H1 (cell line): ENCODE measurements around the gene GSX1. TPM values are rescaled to one million over a fixed set of nuclear protein-coding genes. Genes with fewer than 3 reads are reported as not detected.

Experiments
- CTCF ChIA-PET: fragments of 300-600 bp; sonication (Branson Sonifier 250); formaldehyde crosslinking; loops from one replicate; lab custom pipeline; 2021; ENCODE audit not compliant: partially characterized antibody; lab: Charles Lee
- POLR2A ChIA-PET: fragments of 300-600 bp; sonication (Branson Sonifier 250); formaldehyde crosslinking; loops from one replicate; lab custom pipeline; 2021; ENCODE audit warnings: inconsistent platforms; ENCODE audit not compliant: partially characterized antibody; lab: Charles Lee
- DNase-seq, 2 experiments: peaks; one replicate each; pipeline versions ENCODE4 v3.0.0 to v3.0.0-alpha.2; 2010 to 2022; ENCODE audit warnings: low spot score in 2 of 2, low read depth in 1 of 2, mixed read lengths in 1 of 2
- FAIRE-seq: peaks from 2 replicates; lab custom pipeline; 2011; peaks lifted over from hg19 to GRCh38; lab: Jason Lieb, UNC
- H2AFZ ChIP-seq: 2 replicates; pipeline ENCODE4 v1.8.1; 2012; ENCODE audit warnings: low read length, inconsistent platforms
- H2AK5ac ChIP-seq: 2 replicates; pipeline ENCODE4 v1.6.1; 2013; ENCODE audit warnings: low read depth, low read length
- H2BK120ac ChIP-seq: replicated peaks from 2 replicates; pipeline ENCODE3; 2013; ENCODE audit warnings: low read depth, low read length, inconsistent platforms
- H2BK12ac ChIP-seq: 2 replicates; pipeline ENCODE4 v1.6.1; 2013; ENCODE audit warnings: low read depth, low read length
- H2BK15ac ChIP-seq: 2 replicates; pipeline ENCODE4 v1.6.1; 2013; ENCODE audit warnings: low read length
- H2BK20ac ChIP-seq: 2 replicates; pipeline ENCODE4 v1.6.1; 2013; ENCODE audit warnings: low read length
- H2BK5ac ChIP-seq: 2 replicates; pipeline ENCODE4 v1.6.1; 2013; ENCODE audit warnings: low read depth, low read length
- H3K14ac ChIP-seq: 2 replicates; pipeline ENCODE4 v1.6.1; 2013; ENCODE audit warnings: inconsistent platforms; ENCODE audit not compliant: insufficient read length
- H3K18ac ChIP-seq: 2 replicates; pipeline ENCODE4 v1.6.1; 2013; ENCODE audit warnings: low read length; ENCODE audit errors: extremely low read depth
- H3K23ac ChIP-seq: 2 replicates; pipeline ENCODE4 v1.6.1; 2013; ENCODE audit warnings: inconsistent platforms; ENCODE audit not compliant: insufficient read length
- H3K23me2 ChIP-seq: 2 replicates; pipeline ENCODE4 v1.6.1; 2013; ENCODE audit warnings: low read depth, low read length
- H3K27ac ChIP-seq: 2 replicates; pipeline ENCODE4 v1.6.1; 2011; ENCODE audit warnings: low read depth, low read length, inconsistent platforms
- H3K27me3 ChIP-seq, 4 experiments: replicated peaks in 1 of 4; 1 replicate in 1 of 4; 2 replicates in 3 of 4; pipeline versions ENCODE4 v1.6.1 to v1.8.1; 2011 to 2013; ENCODE audit warnings: low read length in 3 of 4, mild to moderate bottlenecking in 3 of 4, inconsistent platforms in 2 of 4, mixed read lengths in 2 of 4, moderate library complexity in 1 of 4; ENCODE audit not compliant: control insufficient read depth in 3 of 4, insufficient read depth in 3 of 4; ENCODE audit errors: extremely low read depth in 1 of 4
- H3K36me3 ChIP-seq, 4 experiments: 2 replicates each; pipeline versions ENCODE4 v1.6.1 to v1.8.1; 2011 to 2013; ENCODE audit warnings: mild to moderate bottlenecking in 4 of 4, low read length in 3 of 4, moderate library complexity in 2 of 4, control low read depth in 1 of 4, inconsistent platforms in 1 of 4; ENCODE audit not compliant: insufficient read depth in 4 of 4, control insufficient read depth in 2 of 4
- H3K4ac ChIP-seq: replicated peaks from 2 replicates; pipeline ENCODE3; 2013; ENCODE audit warnings: low read length, low read depth, mixed read lengths, inconsistent platforms; ENCODE audit not compliant: insufficient read length
- H3K4me1 ChIP-seq, 4 experiments: replicated peaks in 1 of 4; 1 replicate in 1 of 4; 2 replicates in 3 of 4; pipeline versions ENCODE4 v1.6.1 to v1.8.1; 2011 to 2013; ENCODE audit warnings: low read length in 3 of 4, inconsistent platforms in 2 of 4, mixed read lengths in 1 of 4; ENCODE audit not compliant: insufficient read depth in 4 of 4, control insufficient read depth in 3 of 4
- H3K4me2 ChIP-seq, 2 experiments: 2 replicates each; pipeline versions ENCODE4 v1.6.1 to v1.8.1; 2011 to 2013; ENCODE audit warnings: low read depth in 2 of 2, low read length in 2 of 2, control low read depth in 1 of 2, inconsistent platforms in 1 of 2, mild to moderate bottlenecking in 1 of 2; ENCODE audit not compliant: insufficient read depth in 1 of 2
- H3K4me3 ChIP-seq, 4 experiments: fragments of 200-600, 300-600 bp in 1 of 4; sonication (generic), shearing (Covaris generic), sonication (Bioruptor Twin) in 1 of 4; 2 replicates each; pipeline versions ENCODE4 v1.5.1 to v1.8.1; 2011 to 2016; ENCODE audit warnings: low read length in 4 of 4, low read depth in 3 of 4, control low read depth in 2 of 4, inconsistent platforms in 2 of 4, mild to moderate bottlenecking in 2 of 4, mixed read lengths in 1 of 4, moderate library complexity in 1 of 4; ENCODE audit not compliant: insufficient read depth in 2 of 4; ENCODE audit errors: extremely low read depth in 1 of 4
- H3K56ac ChIP-seq: replicated peaks from 2 replicates; pipeline ENCODE3; 2013; ENCODE audit warnings: low read depth, mild to moderate bottlenecking, mixed read lengths, low read length, inconsistent platforms; ENCODE audit not compliant: insufficient read length
- H3K79me1 ChIP-seq: 2 replicates; pipeline ENCODE4 v1.6.1; 2013; ENCODE audit warnings: low read depth, low read length, control low read depth
- H3K79me2 ChIP-seq, 2 experiments: 2 replicates each; pipeline versions ENCODE4 v1.6.1 to v1.8.1; 2012 to 2013; ENCODE audit warnings: low read length in 2 of 2, mild to moderate bottlenecking in 2 of 2, inconsistent platforms in 1 of 2; ENCODE audit not compliant: insufficient read depth in 2 of 2, control insufficient read depth in 1 of 2
- H3K9ac ChIP-seq, 4 experiments: replicated peaks in 1 of 4; 1 replicate in 1 of 4; 2 replicates in 3 of 4; pipeline versions ENCODE4 v1.6.1 to v1.8.1; 2011 to 2013; ENCODE audit warnings: low read depth in 3 of 4, low read length in 3 of 4, control low read depth in 2 of 4, mild to moderate bottlenecking in 2 of 4, moderate library complexity in 2 of 4, inconsistent platforms in 1 of 4; ENCODE audit errors: extremely low read depth in 1 of 4
- H3K9me3 ChIP-seq, 2 experiments: 2 replicates each; pipeline versions ENCODE4 v1.6.1 to v1.8.1; 2012 to 2013; ENCODE audit warnings: mild to moderate bottlenecking in 2 of 2, moderate library complexity in 2 of 2, control low read depth in 1 of 2, inconsistent platforms in 1 of 2, low read depth in 1 of 2, low read length in 1 of 2, mixed read lengths in 1 of 2; ENCODE audit not compliant: insufficient read depth in 2 of 2
- H4K20me1 ChIP-seq, 2 experiments: replicated peaks in 1 of 2; 2 replicates each; pipeline versions ENCODE3 to v1.8.1; 2011 to 2013; ENCODE audit warnings: inconsistent platforms in 2 of 2, low read length in 2 of 2, mild to moderate bottlenecking in 1 of 2; ENCODE audit not compliant: insufficient read depth in 2 of 2, control insufficient read depth in 1 of 2
- H4K5ac ChIP-seq: 2 replicates; pipeline ENCODE4 v1.6.1; 2013; ENCODE audit warnings: low read length, low read depth, mixed read lengths, inconsistent platforms; ENCODE audit not compliant: insufficient read length
- H4K8ac ChIP-seq: 2 replicates; pipeline ENCODE4 v1.8.0; 2013; ENCODE audit warnings: mild to moderate bottlenecking, moderate library complexity, low read length, inconsistent platforms; ENCODE audit not compliant: insufficient read depth; ENCODE audit errors: extremely low read depth
- H4K91ac ChIP-seq: replicated peaks from 2 replicates; pipeline ENCODE3; 2013; ENCODE audit warnings: low read length, mixed read lengths, inconsistent platforms; ENCODE audit not compliant: insufficient read length
- ASH2L ChIP-seq: fragments of 200-600, 300-600 bp; sonication (generic); IDR thresholded peaks from one replicate; pipeline ENCODE4 v1.7.1; 2017; ENCODE audit warnings: low read length
- CBX8 ChIP-seq: fragments of 300-800, 300-1000 bp; sonication (generic); IDR thresholded peaks from 2 replicates; pipeline ENCODE4 v1.7.1; 2016; ENCODE audit warnings: low read depth, low read length, borderline replicate concordance
- CTBP2 ChIP-seq: IDR thresholded peaks from 2 replicates; pipeline ENCODE4 v1.7.0; 2011; ENCODE audit warnings: borderline replicate concordance, mild to moderate bottlenecking, moderate library complexity, mixed read lengths, low read length; ENCODE audit not compliant: insufficient read depth, insufficient read length
- EZH2 ChIP-seq: fragments of 200-600 bp; sonication (generic); IDR thresholded peaks from 2 replicates; pipeline ENCODE4 v1.7.1; 2012; ENCODE audit warnings: low read depth, mild to moderate bottlenecking, moderate library complexity, low read length, inconsistent platforms; ENCODE audit not compliant: severe bottlenecking
- RNF2 ChIP-seq: fragments of 200-900, 300-1000 bp; sonication (generic); IDR thresholded peaks from 2 replicates; pipeline ENCODE4 v1.7.1; 2016; ENCODE audit warnings: borderline replicate concordance, low read depth, mild to moderate bottlenecking, antibody characterized with exemption, low read length; ENCODE audit not compliant: poor library complexity, severe bottlenecking; ENCODE audit errors: missing control alignments
- SP4 ChIP-seq: IDR thresholded peaks from 2 replicates; pipeline ENCODE4 v1.6.1; 2012; ENCODE audit warnings: low read length, inconsistent platforms
- SUZ12 ChIP-seq: fragments of 200-600 bp; sonication (generic); IDR thresholded peaks from 2 replicates; pipeline ENCODE4 v1.6.1; 2012; ENCODE audit warnings: mild to moderate bottlenecking, inconsistent platforms, low read length, moderate library complexity, mixed read lengths
- ZNF274 ChIP-seq: IDR thresholded peaks from 2 replicates; pipeline ENCODE4 v1.7.0; 2012; ENCODE audit warnings: low read length, borderline replicate concordance; ENCODE audit errors: extremely low read depth
- WGBS, 2 experiments: shearing (Covaris generic) in 1 of 2; methylation state at CpG; one replicate each; pipeline versions ENCODE4 v1.1.6 to v1.1.7; 2013 to 2015; ENCODE audit warnings: low lambda C conversion rate in 2 of 2, mixed read lengths in 2 of 2, inconsistent platforms in 1 of 2, low coverage in 1 of 2, missing lambda C conversion rate in 1 of 2; ENCODE audit not compliant: insufficient replicate concordance in 2 of 2, insufficient coverage in 1 of 2, insufficient read length in 1 of 2; ENCODE audit errors: extremely low coverage in 1 of 2, missing lambda C conversion rate in 1 of 2; 5-methylcytosine and 5-hydroxymethylcytosine counted together
- polyA plus RNA-seq, 7 experiments: library from polyadenylated mRNA; depleted of rRNA in 3 of 7; stranded (reverse) in 5 of 7; unstranded in 2 of 7; fragments of >200 nt in 5 of 7; fragments of 200-250 nt in 2 of 7; gene quantifications; 1 replicate in 5 of 7; 2 replicates in 1 of 7; 4 replicates in 1 of 7; pipeline versions ENCODE4 v1.2.1 to v1.2.3, GENCODE V29; 2011 to 2013; ENCODE audit warnings: missing spikeins in 2 of 7, mixed read lengths in 2 of 7
- total RNA-seq: library from RNA; stranded (reverse); fragmentation: NEBNext Ultra II Directional; extraction: Animal tissue kit (Norgen Biotek cat#: 25700); gene quantifications from 2 replicates; pipeline ENCODE4 v1.2.1, GENCODE V29; 2021
- TF ChIP-seq, protein P1 (sequence below): IDR thresholded peaks from 2 replicates; pipeline ENCODE4 v1.6.1; 2012; ENCODE audit warnings: low read length, inconsistent platforms

GSX1 gene
- total and polyA plus RNA-seq, 2 of the 8 experiments (the other 6 are each of a cell fraction or from before 2014, with no cell fraction given) = not detected

DNA sequence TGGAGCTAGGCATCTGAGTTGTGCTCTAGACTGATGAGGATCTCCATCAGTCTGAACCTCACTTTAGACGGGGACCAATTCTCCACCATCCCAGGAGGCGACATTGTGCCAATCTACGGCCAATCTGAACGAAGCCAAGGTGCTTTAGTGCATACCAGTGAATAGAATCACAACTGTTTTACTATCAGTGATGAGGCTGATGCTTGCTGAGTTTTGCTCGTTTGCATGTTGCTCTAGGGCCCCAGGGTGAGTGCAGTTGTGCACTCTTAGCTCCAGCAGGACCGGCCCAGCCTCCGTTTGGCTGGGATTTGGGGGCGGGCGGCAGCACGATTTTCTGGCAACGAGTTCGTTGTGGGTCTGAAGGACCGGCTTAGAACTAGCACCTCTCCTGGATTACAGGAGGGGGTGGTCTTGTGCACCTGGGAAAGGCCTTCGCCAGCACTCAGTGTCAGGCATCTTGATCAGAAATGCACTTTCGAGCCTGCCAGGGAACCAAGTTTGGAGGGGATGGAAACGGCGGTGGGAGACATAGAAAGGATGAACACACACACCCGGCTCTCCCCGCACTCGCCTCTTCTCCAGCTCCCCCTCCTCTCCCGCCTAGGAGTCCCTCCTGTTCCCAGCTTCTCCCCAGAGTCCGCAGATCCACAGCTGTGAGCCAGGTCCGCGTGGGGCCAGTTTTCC, 4.4 kb downstream of the GSX1 start:
- H3K4ac ChIP-seq = peak overlapping the region; percentile 75
- peaks cover 8% of the 10 kb centered on the region; the same call in 1 of the 2 replicates for H3K23me2 ChIP-seq
- peak overlapping the region; percentile 66; the same call in 1 of the 2 replicates for H4K8ac ChIP-seq
- H2BK12ac ChIP-seq = peak overlapping the region; percentile 96
- H2AK5ac ChIP-seq = no peak overlapping the region
- H3K18ac ChIP-seq = peak overlapping the region; percentile 73
- peak overlapping the region; percentile 95 for H2BK20ac ChIP-seq
- H2BK15ac ChIP-seq = peak overlapping the region; percentile 88
- H3K4me3 ChIP-seq = peak overlapping the region; percentile 29 to 65 (median 54)
- peak overlapping the region; percentile 39; the same call in 1 of the 2 replicates for H2BK5ac ChIP-seq
- H2AFZ ChIP-seq = 0 out of 2 replicates have a peak overlapping the region, but pooled peaks have one; percentile 40
- peaks cover 8 to 45% (median 29%) of the 10 kb centered on the region in 4 experiments for H3K4me1 ChIP-seq
- H3K23ac ChIP-seq = no peak overlapping the region
- POLR2A ChIA-PET = interaction anchor here (1.0 to 2.1 kb wide), 2 partner anchors 10 to 173 kb away, joined by 3 to 6 read pairs; partner anchors contain the start of gene CDX2
- 4% methylated on average over 24 of the region's 24 CpGs; no CpG with 5 or more reads in 1 of the 2 experiments for WGBS, 2 experiments
- peaks cover 16 to 42% of the 10 kb centered on the region in 2 experiments for H4K20me1 ChIP-seq
- H3K9me3 ChIP-seq = no peaks in the 10 kb centered on the region
- peaks cover 0 to 4% (median 0%) of the 10 kb centered on the region in 4 experiments; a peak in 1 of 8 replicates for H3K36me3 ChIP-seq
- FAIRE-seq = no peak
- H2BK120ac ChIP-seq = no peak overlapping the region
- no peak for DNase-seq
- H3K27ac ChIP-seq = no peak overlapping the region
- no peaks in the 10 kb centered on the region for H3K79me1 ChIP-seq
- no peak overlapping the region for H3K14ac ChIP-seq
- H3K27me3 ChIP-seq = peaks cover 85 to 95% (median 94%) of the 10 kb centered on the region in 4 experiments
- H3K4me2 ChIP-seq = peak overlapping the region; percentile 77 to 81
- no peak overlapping the region for H4K5ac ChIP-seq
- H3K9ac ChIP-seq = no peak overlapping the region
- no peak overlapping the region for H3K56ac ChIP-seq
- H3K79me2 ChIP-seq = no peaks in the 10 kb centered on the region
- no peak overlapping the region for H4K91ac ChIP-seq
- CTCF ChIA-PET = interaction anchor here (0.6 to 23.4 kb wide), 28 partner anchors 9 to 424 kb away, joined by 3 to 345 read pairs (median 5); no protein-coding TSS in a partner anchor
- TF ChIP-seq ASH2L (peak; percentile 62), RNF2 (peak; percentile 95), CTBP2 (peak; percentile 99), EZH2 (peak; percentile 60), SUZ12 (peak; percentile 93), ZNF274 (no peak), CBX8 (0 out of 2 replicates have a peak, but pooled peaks have one; percentile 50), SP4 (no peak)
- TF ChIP-seq, protein P1, sequence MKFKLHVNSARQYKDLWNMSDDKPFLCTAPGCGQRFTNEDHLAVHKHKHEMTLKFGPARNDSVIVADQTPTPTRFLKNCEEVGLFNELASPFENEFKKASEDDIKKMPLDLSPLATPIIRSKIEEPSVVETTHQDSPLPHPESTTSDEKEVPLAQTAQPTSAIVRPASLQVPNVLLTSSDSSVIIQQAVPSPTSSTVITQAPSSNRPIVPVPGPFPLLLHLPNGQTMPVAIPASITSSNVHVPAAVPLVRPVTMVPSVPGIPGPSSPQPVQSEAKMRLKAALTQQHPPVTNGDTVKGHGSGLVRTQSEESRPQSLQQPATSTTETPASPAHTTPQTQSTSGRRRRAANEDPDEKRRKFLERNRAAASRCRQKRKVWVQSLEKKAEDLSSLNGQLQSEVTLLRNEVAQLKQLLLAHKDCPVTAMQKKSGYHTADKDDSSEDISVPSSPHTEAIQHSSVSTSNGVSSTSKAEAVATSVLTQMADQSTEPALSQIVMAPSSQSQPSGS = no peak
